Erythroblast (primary cell): ENCODE results near the gene MYBPH.

ENCODE experiments used
- GATA1 ChIP-seq: IDR thresholded peaks from 2 replicates; pipeline ENCODE4 v1.6.1; 2011; ENCODE audit warnings: low read depth, mild to moderate bottlenecking, control low read depth, low read length, moderate library complexity
- POLR2A ChIP-seq: IDR thresholded peaks from 2 replicates; pipeline ENCODE4 v1.6.1; 2011; ENCODE audit warnings: mild to moderate bottlenecking, low read length

DNA sequence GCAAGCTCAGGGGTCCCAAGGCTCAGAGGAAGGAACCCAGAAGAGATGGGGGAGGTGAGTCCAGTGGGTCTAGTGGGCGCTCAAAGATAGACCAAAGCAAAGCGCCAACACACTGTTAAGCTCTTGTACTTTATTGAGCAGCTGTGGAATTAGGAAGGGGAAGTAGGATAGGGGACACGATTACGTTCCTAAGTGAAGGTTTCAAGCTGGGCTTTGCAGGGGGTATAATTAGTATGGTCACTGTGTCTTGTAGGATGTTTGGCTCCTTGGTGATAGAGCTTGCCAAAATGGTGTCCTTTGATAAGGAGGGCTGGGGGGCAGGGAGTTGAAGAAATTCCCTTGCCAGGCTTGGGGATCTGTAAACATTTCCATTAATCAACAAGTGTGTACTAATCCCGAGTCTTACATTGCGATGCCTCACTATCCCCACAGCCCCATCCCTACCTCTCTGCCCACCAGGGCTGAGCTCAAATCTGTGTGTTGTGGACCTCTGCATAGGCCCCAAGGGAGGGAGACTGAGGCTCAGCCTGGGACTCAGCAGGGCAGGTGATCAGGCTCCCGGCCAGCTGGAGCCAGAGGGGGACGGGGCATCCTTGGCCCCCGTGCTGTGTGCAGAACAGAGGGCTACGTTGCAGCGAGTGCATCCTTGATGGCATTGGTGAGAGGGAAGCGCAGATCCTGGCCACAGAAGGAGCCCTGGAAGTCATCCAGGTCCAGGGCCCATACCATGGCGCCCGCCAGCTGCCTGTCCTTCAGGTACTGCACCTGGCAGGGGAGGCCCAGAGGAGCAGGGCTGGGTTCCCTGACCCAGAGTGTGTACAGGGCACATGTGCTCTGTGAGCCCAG is 3.4 kb upstream of the MYBPH start:
- no peak for TF ChIP-seq POLR2A
- TF ChIP-seq GATA1: no peak
